GM04503 (cell line): ENCODE measurements around the gene RBM33.

ENCODE experiments used
- DNase-seq: peaks from one replicate; pipeline ENCODE4 v3.0.0-alpha.2; 2012; ENCODE audit warnings: low read depth

RBM33 gene

DNA sequence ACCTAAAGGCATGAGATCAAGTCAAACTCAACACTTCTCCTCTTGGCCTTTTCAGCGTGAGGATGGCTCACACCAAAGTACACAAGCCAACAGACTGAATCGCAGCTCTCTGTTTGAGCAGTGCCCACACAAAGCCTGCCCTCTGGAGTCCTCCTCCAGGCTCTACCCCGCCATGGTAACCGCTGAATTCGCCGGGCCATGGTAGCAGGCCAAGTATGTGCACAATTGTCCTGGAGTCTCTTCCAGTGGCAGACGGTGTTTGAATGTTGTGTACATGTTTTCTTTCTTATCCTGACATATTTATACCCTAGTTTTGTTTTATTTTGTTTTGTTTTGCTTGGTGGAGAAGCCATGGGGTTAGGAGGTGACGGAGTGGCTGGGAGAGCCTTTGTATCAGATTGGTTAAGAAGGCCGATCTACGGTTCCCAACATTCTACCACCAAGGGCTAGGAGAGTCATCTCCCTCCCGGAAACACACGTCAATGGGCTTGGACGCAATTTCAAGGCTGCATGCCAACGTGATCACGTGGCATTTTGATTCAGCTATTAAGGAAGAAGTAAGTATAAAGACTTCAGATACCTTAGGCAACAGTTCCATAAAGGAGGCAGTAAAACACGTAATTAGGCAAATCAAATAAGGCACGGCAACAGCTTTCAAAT, 179.9 kb downstream of the RBM33 start:
- DNase-seq: no peak

- no peak for DNase-seq
Measured at GRCh38 chr7:155825336-155825735, 180.9 kb downstream of the RBM33 start.

GRCh38 chr7:155829796-155830470, 185.5 kb downstream of the RBM33 start:
- DNase-seq: no peak
